PC-9 (cell line): ENCODE results near the gene C12orf50. TPM values are rescaled to one million over a fixed set of nuclear protein-coding genes. Genes with fewer than 3 reads are reported as not detected.

Source experiments
- BruUV-seq: library from RNA; stranded (reverse); fragments of 400-500 nt; replicated peaks from 2 replicates; lab custom pipeline; 2021; lab: Mats Ljungman, UMichigan
- CTCF ChIA-PET: fragments of 300-600 bp; sonication (Branson Sonifier 250); formaldehyde crosslinking; loops from one replicate; lab custom pipeline; 2022; ENCODE audit warnings: antibody characterized with exemption; lab: Charles Lee
- POLR2A ChIA-PET: fragments of 300-600 bp; sonication (Branson Sonifier 250); formaldehyde crosslinking; loops from one replicate; lab custom pipeline; 2022; ENCODE audit warnings: antibody characterized with exemption; ENCODE audit not compliant: unreplicated experiment; lab: Charles Lee
- DNase-seq, 2 experiments: peaks; one replicate each; pipeline versions ENCODE4 v3.0.0 to v3.0.0-alpha.2; 2015 to 2022; ENCODE audit warnings: mixed read lengths in 1 of 2
- H2AFZ ChIP-seq: fragments of 200-600 bp; sonication (generic); 2 replicates; pipeline ENCODE4 v1.8.1; 2017; ENCODE audit warnings: antibody characterized with exemption
- H3F3A ChIP-seq: fragments of 200-600 bp; sonication (generic); 2 replicates; pipeline ENCODE4 v1.8.1; 2017; ENCODE audit warnings: antibody characterized with exemption, mild to moderate bottlenecking, low read depth; ENCODE audit not compliant: insufficient read depth
- H3K27ac ChIP-seq: fragments of 200-600 bp; sonication (generic); 2 replicates; pipeline ENCODE4 v1.6.1; 2016; ENCODE audit warnings: mixed run types
- H3K27me3 ChIP-seq: fragments of 200-600 bp; sonication (generic); 2 replicates; pipeline ENCODE4 v1.6.1; 2016; ENCODE audit warnings: low read depth, mixed run types; ENCODE audit not compliant: insufficient read depth
- H3K36me3 ChIP-seq: fragments of 200-600 bp; sonication (generic); 2 replicates; pipeline ENCODE4 v1.6.1; 2016; ENCODE audit warnings: low read depth, mixed run types
- H3K4me1 ChIP-seq: fragments of 200-600 bp; sonication (generic); replicated peaks from 2 replicates; pipeline ENCODE4 v1.6.1; 2016; ENCODE audit warnings: mixed run types; ENCODE audit not compliant: insufficient read depth
- H3K4me2 ChIP-seq: fragments of 200-600 bp; sonication (generic); 2 replicates; pipeline ENCODE4 v1.6.1; 2017; ENCODE audit warnings: mixed run types
- H3K4me3 ChIP-seq: fragments of 200-600 bp; sonication (generic); 2 replicates; pipeline ENCODE4 v1.6.1; 2016; ENCODE audit warnings: mixed run types
- H3K79me2 ChIP-seq: fragments of 200-600 bp; sonication (generic); 2 replicates; pipeline ENCODE4 v1.6.1; 2017; ENCODE audit warnings: low read depth, mixed run types
- H3K9me2 ChIP-seq: fragments of 200-600 bp; sonication (generic); 2 replicates; pipeline ENCODE4 v1.8.1; 2017; ENCODE audit warnings: mild to moderate bottlenecking; ENCODE audit not compliant: insufficient read depth
- H3K9me3 ChIP-seq: fragments of 200-600 bp; sonication (generic); 2 replicates; pipeline ENCODE4 v1.8.1; 2016; ENCODE audit warnings: low read depth; ENCODE audit not compliant: insufficient read depth
- H4K20me1 ChIP-seq: fragments of 200-600 bp; sonication (generic); 2 replicates; pipeline ENCODE4 v1.8.1; 2017; ENCODE audit not compliant: insufficient read depth
- CTCF ChIP-seq: fragments of 200-600 bp; sonication (generic); conservative IDR thresholded peaks from 2 replicates; pipeline ENCODE4 v1.6.1; 2017; ENCODE audit warnings: mixed run types, antibody characterized with exemption, mild to moderate bottlenecking, moderate library complexity
- EZH2 ChIP-seq: fragments of 200-600 bp; sonication (generic); IDR thresholded peaks from 2 replicates; pipeline ENCODE4 v1.8.0; 2017; ENCODE audit warnings: antibody characterized with exemption, low read depth
- intact Hi-C: fragments of 100-400 bp; cut with micrococcal nuclease; formaldehyde crosslinking; loops from one replicate; pipeline ENCODE4 v1.10.0; 2022; ENCODE audit not compliant: unreplicated experiment
- total RNA-seq: library from RNA; stranded (reverse); gene quantifications from 2 replicates; pipeline ENCODE4 v1.2.3, GENCODE V29; 2021

The C12orf50 gene
- total RNA-seq, 1 experiment from 2014 or later: not detected

- H3K9me3 ChIP-seq: no peaks in the 10 kb centered on the region
- no peak overlapping the region for H3K4me3 ChIP-seq
- intact Hi-C loops: no loop called here
- CTCF ChIA-PET: interaction anchor here (0.6 kb wide), 1 partner anchor 15 kb away, joined by 3 read pairs; no protein-coding TSS in a partner anchor
- H3K79me2 ChIP-seq: no peaks in the 10 kb centered on the region
- H3K9me2 ChIP-seq: no peaks in the 10 kb centered on the region; the same call in 1 of the 2 replicates
- POLR2A ChIA-PET: no interaction called here
- H3F3A ChIP-seq: no peaks in the 10 kb centered on the region
- H3K27ac ChIP-seq: no peak overlapping the region
- H3K27me3 ChIP-seq: no peaks in the 10 kb centered on the region
- no TSS peak for BruUV-seq
- no peaks in the 10 kb centered on the region for H3K36me3 ChIP-seq
- no peaks in the 10 kb centered on the region for H4K20me1 ChIP-seq
- no peak for TF ChIP-seq CTCF
- TF ChIP-seq EZH2: no peak
- H2AFZ ChIP-seq: peak overlapping the region; percentile 48; the same call in 1 of the 2 replicates
- no peak for DNase-seq
- no peaks in the 10 kb centered on the region for H3K4me1 ChIP-seq
- H3K4me2 ChIP-seq: no peak overlapping the region
These were observed 40.7 kb downstream of the C12orf50 start for GRCh38 chr12:87988534-87988933.

GRCh38 chr12:87985069-87985675, 44.0 kb downstream of the C12orf50 start:
- TF ChIP-seq EZH2: no peak
- TF ChIP-seq CTCF: no peak
- H3K9me2 ChIP-seq: no peaks in the 10 kb centered on the region; the same call in 1 of the 2 replicates
- no peaks in the 10 kb centered on the region for H3F3A ChIP-seq
- H3K4me2 ChIP-seq: no peak overlapping the region
- no peak overlapping the region for H2AFZ ChIP-seq
- no peaks in the 10 kb centered on the region for H3K27me3 ChIP-seq
- no peaks in the 10 kb centered on the region for H3K79me2 ChIP-seq
- no peaks in the 10 kb centered on the region for H3K36me3 ChIP-seq
- no peak overlapping the region for H3K4me3 ChIP-seq
- no peaks in the 10 kb centered on the region for H3K4me1 ChIP-seq
- H4K20me1 ChIP-seq: no peaks in the 10 kb centered on the region
- no TSS peak for BruUV-seq
- no peak overlapping the region for H3K27ac ChIP-seq
- CTCF ChIA-PET: no interaction called here
- H3K9me3 ChIP-seq: no peaks in the 10 kb centered on the region
- POLR2A ChIA-PET: no interaction called here
- no peak for DNase-seq
- intact Hi-C loops: no loop called here

GRCh38 chr12:87982208-87982607, 47.0 kb downstream of the C12orf50 start:
- no peaks in the 10 kb centered on the region for H3K9me2 ChIP-seq
- no peaks in the 10 kb centered on the region for H3K4me1 ChIP-seq
- H4K20me1 ChIP-seq: no peaks in the 10 kb centered on the region
- TF ChIP-seq EZH2 (no peak), CTCF (no peak)
- no peak overlapping the region for H3K4me2 ChIP-seq
- H2AFZ ChIP-seq: no peak overlapping the region
- POLR2A ChIA-PET: no interaction called here
- no TSS peak for BruUV-seq
- H3F3A ChIP-seq: no peaks in the 10 kb centered on the region
- intact Hi-C loops: no loop called here
- no peak overlapping the region for H3K4me3 ChIP-seq
- no peak for DNase-seq
- no peaks in the 10 kb centered on the region for H3K79me2 ChIP-seq
- no peaks in the 10 kb centered on the region for H3K36me3 ChIP-seq
- no peaks in the 10 kb centered on the region for H3K27me3 ChIP-seq
- H3K9me3 ChIP-seq: no peaks in the 10 kb centered on the region
- H3K27ac ChIP-seq: no peak overlapping the region
- CTCF ChIA-PET: interaction anchor here (0.6 kb wide), 2 partner anchors 26 to 551 kb away, joined by 3 to 7 read pairs; no protein-coding TSS in a partner anchor
